Smooth muscle cell of the brain vasculature (primary cell): ENCODE measurements around the gene GSTT2B.
A peak's percentile ranks its signal among the peaks of the same experiment; 100 is the strongest.
"Not testable (repeated sequence)": the region's sequence is repeated elsewhere in the genome, so short reads cannot be mapped to it uniquely, and the experiment has no call there.

ENCODE experiments used
- DNase-seq: peaks from one replicate; pipeline ENCODE4 v3.0.0-alpha.2; 2012; ENCODE audit warnings: low read depth, low spot score

Gene GSTT2B

DNA sequence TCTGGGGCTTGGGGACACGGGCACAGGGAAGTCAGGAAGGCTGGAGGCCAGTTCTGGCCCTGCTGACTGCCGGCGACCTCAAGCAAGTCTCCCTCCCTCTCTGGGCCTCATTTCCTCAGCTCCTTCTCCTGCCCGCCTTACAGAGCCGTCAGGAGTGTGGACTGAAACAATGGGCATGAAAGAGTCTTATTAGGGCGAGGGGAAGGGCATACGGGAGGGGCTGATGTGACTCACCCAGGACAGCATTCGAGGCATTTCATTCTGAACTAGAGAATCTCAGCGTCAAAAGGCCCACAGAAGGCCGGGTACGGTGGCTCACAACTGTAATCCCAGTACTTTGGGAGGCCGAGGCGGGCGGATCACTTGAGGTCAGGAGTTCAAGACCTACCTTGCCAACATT lies 20.8 kb downstream of the GSTT2B start:
- not testable (repeated sequence) for DNase-seq

- no peak for DNase-seq
These were observed 22.0 kb downstream of the GSTT2B start for GRCh38 chr22:23939017-23939357.

- no peak for DNase-seq
These were observed 22.5 kb downstream of the GSTT2B start for GRCh38 chr22:23938328-23939016.

DNA sequence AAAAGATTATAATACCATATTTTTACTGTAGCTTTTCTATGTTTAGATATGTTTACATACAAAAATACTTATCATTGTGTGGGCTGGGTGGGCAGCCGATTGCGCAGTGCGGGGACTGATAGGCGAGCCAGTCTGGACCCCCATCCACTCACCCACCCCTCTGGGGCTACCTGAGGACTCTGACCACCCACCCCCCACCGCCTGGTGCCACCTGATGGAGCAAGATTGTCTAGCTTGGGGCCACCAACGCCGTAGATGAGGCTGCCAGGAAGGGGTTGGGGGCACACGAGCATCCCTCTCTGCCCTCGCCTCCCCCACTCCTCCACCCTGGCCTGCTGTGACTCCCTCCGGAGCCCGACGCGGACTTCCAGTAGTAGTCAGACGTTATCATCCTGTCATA lies 34.4 kb downstream of the GSTT2B start:
- no peak for DNase-seq

GRCh38 chr22:23925020-23925606 lies 35.9 kb downstream of the GSTT2B start:
- DNase-seq, result no peak

GRCh38 chr22:23922921-23923320 lies 38.1 kb downstream of the GSTT2B start:
- DNase-seq, result no peak

DNA sequence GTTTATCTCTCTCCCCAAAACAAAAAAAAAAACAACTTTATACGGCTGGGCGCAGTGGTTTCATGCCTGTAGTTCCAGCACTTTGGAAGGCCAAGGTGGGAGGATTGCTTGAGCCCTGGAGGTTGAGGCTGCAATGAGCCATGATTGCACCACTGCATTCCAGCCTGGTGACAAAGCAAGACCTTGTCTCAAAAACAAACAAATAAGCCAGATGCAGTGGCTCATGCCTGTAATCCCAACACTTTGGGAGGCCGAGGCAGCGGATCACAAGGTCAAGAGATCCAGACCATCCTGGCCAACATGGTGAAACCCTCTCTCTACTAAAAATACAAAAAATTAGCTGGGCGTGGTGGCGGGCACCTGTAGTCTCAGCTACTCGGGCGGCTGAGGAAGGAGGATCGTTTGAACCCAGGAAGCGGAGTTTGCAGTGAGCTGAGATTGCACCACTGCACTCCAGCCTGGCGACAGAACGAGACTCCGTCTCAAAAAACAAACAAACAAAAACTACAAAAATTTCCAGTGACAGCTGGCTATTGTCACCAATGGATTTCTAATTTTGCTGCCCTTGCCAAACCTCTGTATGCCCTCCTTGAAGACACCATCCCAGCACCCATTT lies 39.3 kb downstream of the GSTT2B start:
- not testable (repeated sequence) for DNase-seq

DNA sequence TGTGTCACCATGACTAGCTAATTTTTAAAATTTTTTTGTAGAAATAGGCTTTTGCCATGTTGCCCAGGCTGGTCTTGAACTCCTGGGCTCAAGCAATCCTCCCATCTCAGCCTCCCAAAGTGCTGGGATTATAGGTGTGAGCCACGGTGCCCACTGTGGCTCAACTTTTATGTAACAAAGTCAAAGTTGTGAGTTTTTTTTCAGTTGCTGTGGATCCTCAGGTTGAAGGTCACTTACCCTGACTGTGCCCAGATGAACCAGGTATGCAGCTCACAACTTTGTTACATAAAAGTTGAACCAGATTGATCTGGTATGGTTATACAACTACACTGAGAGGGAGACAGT lies 40.8 kb downstream of the GSTT2B start:
- DNase-seq, result not testable (repeated sequence)

DNA sequence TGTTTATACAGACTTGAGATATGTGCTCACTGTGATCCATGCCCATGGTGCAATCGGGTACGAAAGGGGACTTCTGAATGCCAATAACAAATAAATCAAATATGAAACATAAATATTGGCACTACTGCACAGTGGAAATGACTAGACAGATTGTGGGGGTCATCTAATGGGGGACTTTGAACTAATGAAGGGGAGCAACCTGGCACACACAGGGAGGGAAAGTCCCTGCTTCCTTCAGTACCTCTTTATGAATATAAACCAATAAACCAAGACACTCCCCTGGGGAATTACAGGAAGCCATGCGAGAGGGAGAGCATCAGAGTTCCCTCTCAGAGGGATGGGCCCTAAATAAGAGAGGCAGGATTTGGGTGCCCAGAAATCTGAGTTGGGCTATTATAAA lies 45.7 kb downstream of the GSTT2B start:
- no peak for DNase-seq

DNA sequence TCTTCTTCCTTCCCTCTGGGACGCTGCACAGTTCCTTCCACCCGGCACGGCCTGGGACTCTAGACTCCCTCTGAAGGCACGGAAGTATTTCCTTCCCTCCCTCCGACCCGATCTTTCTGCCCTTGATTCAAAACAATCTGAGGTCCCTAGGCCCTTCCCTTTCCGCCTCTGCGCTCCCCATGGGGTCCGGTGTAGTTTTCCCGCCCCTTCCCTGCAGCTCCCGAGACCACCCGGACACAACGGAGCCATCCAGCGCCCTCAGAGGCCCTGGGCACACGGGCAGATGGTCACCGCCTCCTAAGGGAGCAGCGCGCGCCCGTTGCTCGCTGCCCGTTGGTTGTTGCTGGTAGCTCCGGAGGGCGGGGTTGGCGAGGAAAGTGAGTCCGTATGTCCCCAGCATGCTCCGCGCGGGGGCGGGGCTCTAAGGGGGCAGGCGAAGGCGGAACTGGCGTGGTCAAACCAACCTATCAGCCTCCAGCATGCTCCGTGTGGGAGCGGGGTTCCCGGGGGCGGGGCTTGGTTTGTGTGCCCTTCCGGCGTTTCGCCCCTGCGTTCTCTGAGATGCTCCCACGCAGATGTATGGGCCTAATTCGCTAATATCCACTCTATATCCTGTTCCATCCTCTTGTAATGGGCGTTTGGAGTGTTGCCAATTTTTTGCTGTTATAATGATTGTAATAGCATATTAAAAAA lies 47.2 kb downstream of the GSTT2B start:
- peak; percentile 98 for DNase-seq

DNA sequence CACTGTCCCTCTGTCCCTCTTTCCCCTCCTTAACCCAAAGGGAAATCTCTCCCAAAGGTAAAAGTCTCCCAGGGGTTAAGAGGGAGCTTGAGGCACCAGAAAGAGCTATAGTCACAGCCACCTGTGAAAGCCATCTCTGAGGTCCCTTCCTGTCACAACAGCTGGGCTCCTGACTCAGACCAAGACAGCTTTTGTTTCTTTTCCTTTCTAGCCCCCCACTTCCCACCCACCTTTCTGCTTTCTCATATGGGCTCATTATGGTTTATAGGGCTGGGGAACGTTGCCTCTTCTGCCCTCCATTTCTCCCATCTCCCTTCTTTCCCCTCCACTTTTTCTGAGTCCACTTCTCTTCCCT lies 47.7 kb downstream of the GSTT2B start:
- DNase-seq, result no peak

DNA sequence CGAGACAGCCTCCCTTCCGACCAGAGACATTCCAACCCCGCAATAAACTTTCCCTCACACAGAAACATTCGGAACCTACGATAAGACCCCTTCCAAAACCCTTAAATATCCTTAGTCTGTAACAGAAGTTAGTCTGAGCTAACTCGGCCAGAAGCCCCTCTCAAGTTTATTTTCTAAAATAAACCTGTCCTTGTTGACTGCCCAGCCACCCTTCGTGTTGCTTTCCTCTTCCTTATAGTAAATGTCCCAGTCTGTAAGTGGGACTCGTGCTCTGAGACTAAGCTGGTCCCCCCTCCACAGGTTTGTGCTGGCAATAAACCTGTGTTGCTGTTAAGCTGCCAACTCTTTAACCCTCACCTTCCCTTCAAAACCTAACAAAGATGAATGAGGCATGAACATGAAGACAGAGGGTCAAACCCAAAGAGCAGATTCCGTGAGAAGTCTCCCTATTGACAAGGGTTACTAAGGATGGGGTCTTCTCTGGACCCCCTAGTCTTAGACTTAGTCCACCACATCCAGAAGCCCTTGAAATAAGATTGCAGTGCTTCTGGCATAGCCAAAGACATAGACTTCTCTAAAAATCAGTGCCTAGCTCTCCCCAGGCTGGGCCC lies 48.6 kb downstream of the GSTT2B start:
- DNase-seq, result no peak

DNA sequence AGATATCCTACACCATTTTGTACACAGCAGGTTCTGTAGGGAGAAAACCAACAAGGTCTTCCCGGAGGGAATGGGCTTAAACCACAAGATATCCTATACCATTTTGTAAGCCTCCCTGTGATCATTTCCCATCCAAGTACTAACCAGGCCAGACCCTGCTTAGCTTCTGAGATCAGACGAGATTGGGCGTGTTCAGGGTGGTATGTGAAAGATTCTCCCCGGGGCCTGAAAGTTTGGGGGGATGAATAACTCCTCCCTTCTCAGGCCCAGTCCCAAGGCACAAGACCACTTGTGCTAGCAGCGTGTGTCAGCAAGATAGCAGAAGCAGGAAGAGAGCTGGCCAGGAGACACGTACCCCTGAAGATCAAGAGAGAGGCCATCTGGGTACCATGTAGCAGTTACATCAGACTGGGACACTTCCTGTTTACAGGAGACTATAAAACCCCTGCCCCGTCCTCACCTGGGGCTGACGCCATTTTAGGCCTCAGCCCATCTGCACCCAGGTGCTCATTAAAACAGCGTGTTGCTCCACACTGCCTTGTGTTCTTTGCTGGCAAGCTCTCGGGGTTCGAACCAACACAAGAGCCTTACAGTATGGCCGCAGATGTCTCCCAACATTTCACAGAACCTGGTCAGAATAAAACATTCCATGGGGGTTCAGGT lies 49.5 kb downstream of the GSTT2B start:
- no peak for DNase-seq

- no peak for DNase-seq
These were observed 50.4 kb downstream of the GSTT2B start for GRCh38 chr22:23910496-23911190.

DNA sequence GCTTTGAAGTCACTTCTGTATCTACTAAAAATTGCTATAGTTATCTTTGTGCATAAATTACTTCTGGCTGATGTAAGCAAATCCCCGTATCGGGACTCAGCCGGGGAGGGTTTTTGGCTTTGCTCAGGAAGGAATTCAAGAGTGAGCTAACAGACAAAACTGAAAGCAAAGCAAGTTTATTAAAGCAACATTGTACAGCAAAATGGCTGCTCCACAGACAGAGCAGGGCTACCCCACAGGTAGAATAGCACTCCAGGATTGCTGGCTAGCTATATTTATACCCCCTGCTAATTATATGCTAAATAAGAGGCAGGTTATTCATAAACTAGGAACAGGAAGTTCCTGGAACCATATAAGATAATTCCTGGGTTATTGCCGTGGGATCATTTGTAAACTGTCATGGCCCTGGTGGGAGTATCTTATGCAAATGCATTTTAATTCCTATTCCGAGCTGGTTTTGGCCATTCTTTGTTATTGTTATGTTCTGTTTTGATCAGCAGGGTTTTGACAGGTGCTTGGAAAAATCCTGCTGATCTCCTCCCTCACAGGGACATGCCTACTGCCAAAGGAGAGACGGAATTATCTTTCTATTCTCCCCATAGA lies 51.6 kb downstream of the GSTT2B start:
- DNase-seq, result no peak

DNA sequence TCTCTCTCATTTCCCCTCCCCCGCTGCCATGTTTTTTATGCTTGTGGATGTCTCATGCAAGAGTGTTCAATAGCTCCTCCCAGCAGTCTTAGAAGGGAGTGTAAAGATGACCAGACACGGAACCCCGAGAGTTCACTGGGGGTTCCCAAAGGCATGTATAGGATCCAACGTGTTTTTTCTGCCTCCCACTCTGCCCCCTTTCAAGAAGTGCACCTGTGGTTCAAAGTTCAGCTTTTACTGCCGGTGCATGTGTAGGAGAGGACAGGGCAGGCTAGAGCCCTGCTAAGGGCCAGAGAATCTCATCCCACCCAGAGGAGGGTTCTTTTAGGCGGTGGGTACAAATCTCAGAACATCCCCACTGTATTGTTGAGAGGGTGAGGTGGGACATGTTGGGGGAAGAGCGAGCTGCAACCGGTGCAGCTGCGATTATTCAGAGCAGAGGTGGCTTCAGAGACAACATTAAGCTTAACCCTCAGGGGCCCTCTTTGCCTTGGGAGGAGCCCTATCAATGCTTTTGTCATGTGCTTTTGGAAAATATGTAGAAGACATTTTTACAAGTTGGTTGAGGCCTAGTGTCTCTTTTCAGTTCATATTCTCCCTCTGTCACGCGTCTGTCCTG lies 52.3 kb downstream of the GSTT2B start:
- DNase-seq, result no peak

DNA sequence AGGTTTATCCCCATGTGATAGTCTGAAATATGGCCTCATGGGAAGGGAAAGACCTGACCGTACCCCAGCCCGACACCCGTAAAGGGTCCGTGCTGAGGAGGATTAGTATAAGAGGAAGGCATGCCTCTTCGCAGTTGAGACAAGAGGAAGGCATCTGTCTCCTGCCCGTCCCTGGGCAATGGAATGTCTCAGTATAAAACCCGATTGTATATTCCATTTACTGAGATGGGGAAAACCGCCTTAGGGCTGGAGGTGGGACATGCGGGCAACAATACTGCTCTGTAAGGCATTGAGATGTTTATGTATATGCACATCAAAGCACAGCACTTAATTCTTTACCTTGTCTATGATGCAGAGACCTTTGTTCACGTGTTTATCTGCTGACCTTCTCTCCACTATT lies 53.6 kb downstream of the GSTT2B start:
- not testable (repeated sequence) for DNase-seq
